ENCODE results near the gene JAGN1. TPM values are rescaled to one million over a fixed set of nuclear protein-coding genes. Genes with fewer than 3 reads are reported as not detected.

JAGN1 gene
- total RNA-seq, 1 experiment from 2014 or later, result 19.9 TPM

DNA sequence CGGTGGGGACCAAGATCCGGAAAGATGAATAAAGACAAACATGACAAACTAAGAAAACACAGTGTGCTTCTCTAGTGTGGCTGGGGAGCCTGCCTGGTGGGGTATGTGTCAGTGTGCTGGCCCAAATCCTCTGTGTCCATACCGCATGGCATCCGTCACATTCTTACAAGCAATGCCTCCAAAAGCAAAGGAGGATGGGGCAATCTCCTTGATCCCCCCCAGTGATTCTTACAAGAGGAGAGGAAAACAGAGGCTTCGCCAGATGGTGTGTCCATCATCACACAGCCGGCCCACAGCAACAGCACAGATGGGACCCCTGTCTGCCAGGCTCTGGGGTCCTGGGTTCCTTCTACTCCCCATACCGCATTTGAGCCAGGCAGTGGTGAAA is 25.9 kb downstream of the JAGN1 start:
- intact Hi-C loops (cut with micrococcal nuclease; ENCODE audit: unreplicated experiment), result no loop called here
- CTCF ChIA-PET, result no interaction called here
- no peak for ATAC-seq

DNA sequence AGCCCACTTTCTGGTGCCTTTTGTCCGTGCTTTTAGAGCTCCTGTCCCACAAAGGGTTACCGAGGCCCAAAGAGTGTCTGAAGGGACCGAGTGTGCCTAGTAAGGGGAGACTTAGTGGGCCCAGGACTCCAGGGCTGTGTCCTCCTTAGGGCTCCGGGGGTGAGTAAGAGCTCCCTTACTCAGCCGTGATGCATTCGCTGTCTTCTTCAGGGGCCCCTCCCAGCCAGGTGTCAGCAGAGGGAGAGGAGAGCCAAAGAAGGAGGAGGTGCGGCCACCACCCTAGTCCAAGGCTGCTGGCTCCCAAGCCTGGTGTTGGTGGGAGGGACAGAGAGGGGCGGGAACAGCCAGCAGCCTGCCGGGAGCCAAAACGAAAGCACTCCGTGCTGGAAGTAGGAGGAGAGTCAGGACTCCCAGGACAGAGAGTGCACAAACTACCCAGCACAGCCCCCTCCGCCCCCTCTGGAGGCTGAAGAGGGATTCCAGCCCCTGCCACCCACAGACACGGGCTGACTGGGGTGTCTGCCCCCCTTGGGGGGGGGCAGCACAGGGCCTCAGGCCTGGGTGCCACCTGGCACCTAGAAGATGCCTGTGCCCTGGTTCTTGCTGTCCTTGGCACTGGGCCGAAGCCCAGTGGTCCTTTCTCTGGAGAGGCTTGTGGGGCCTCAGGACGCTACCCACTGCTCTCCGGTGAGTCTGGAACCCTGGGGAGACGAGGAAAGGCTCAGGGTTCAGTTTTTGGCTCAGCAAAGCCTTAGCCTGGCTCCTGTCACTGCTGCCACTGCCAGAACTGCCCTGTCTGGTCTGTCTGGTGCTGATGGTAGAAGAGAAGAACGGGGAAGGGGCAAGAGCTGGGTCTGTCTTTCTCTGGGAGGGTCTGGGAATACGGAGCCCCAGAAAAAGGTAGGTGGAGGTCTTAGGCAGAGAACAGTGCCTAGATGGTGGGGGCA is 26.6 kb downstream of the JAGN1 start, which contains the start of gene IL17RC:
Gene IL17RC (plus strand): TSS at position 365 of the 947 bp plus-strand sequence. CDS start 218 bp downstream, at position 583.
- ChIA-PET CTCF (no interaction called here), POLR2A (interaction anchor here (0.6 kb wide), 1 partner anchor 25 kb away, joined by 3 read pairs; no protein-coding TSS in a partner anchor)
- DNase-seq (ENCODE audit: low read depth, low spot score), result no peak
- Histone ChIP-seq H3K4me3 (ENCODE audit: low read depth in 2 of 2, low read length in 2 of 2) (peak within 1 kb of the TSS; percentile 44 to 72), H3K9me3 (ENCODE audit: control insufficient read depth, insufficient read depth, low read depth, low read length) (no peaks in the 10 kb centered on the region), H3K27ac (ENCODE audit: low read length) (peak within 1 kb of the TSS; percentile 85), H3K36me3 (ENCODE audit: control insufficient read depth, insufficient read depth, low read length) (no peaks in the 10 kb centered on the region), H3K4me1 (ENCODE audit: control insufficient read depth, insufficient read depth, low read length) (peaks cover 25% of the 10 kb centered on the region), H3K27me3 (ENCODE audit: control insufficient read depth, insufficient read depth, low read length) (no peaks in the 10 kb centered on the region)
- TF ChIP-seq POLR2AphosphoS5 (IDR thresholded peaks at IDR 0.05; ENCODE audit: low read depth, low read length), result no peak; the same call in 1 of the 2 replicates
- TF ChIP-seq SIN3A (IDR thresholded peaks at IDR 0.05; ENCODE audit: borderline replicate concordance, insufficient read depth, low read depth, low read length), result no peak
- TF ChIP-seq, protein P1, sequence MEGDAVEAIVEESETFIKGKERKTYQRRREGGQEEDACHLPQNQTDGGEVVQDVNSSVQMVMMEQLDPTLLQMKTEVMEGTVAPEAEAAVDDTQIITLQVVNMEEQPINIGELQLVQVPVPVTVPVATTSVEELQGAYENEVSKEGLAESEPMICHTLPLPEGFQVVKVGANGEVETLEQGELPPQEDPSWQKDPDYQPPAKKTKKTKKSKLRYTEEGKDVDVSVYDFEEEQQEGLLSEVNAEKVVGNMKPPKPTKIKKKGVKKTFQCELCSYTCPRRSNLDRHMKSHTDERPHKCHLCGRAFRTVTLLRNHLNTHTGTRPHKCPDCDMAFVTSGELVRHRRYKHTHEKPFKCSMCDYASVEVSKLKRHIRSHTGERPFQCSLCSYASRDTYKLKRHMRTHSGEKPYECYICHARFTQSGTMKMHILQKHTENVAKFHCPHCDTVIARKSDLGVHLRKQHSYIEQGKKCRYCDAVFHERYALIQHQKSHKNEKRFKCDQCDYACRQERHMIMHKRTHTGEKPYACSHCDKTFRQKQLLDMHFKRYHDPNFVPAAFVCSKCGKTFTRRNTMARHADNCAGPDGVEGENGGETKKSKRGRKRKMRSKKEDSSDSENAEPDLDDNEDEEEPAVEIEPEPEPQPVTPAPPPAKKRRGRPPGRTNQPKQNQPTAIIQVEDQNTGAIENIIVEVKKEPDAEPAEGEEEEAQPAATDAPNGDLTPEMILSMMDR (IDR thresholded peaks at IDR 0.05), result no peak
- TF ChIP-seq, protein P2, sequence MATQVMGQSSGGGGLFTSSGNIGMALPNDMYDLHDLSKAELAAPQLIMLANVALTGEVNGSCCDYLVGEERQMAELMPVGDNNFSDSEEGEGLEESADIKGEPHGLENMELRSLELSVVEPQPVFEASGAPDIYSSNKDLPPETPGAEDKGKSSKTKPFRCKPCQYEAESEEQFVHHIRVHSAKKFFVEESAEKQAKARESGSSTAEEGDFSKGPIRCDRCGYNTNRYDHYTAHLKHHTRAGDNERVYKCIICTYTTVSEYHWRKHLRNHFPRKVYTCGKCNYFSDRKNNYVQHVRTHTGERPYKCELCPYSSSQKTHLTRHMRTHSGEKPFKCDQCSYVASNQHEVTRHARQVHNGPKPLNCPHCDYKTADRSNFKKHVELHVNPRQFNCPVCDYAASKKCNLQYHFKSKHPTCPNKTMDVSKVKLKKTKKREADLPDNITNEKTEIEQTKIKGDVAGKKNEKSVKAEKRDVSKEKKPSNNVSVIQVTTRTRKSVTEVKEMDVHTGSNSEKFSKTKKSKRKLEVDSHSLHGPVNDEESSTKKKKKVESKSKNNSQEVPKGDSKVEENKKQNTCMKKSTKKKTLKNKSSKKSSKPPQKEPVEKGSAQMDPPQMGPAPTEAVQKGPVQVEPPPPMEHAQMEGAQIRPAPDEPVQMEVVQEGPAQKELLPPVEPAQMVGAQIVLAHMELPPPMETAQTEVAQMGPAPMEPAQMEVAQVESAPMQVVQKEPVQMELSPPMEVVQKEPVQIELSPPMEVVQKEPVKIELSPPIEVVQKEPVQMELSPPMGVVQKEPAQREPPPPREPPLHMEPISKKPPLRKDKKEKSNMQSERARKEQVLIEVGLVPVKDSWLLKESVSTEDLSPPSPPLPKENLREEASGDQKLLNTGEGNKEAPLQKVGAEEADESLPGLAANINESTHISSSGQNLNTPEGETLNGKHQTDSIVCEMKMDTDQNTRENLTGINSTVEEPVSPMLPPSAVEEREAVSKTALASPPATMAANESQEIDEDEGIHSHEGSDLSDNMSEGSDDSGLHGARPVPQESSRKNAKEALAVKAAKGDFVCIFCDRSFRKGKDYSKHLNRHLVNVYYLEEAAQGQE (IDR thresholded peaks at IDR 0.05; ENCODE audit: insufficient read depth in 1 of 2, low read depth in 2 of 2, low read length in 1 of 2), result no peak
- no peak for TF ChIP-seq TCF7L2 (IDR thresholded peaks at IDR 0.05; ENCODE audit: low read depth, low read length)
- intact Hi-C loops (cut with micrococcal nuclease; ENCODE audit: unreplicated experiment) (no loop called here), in situ Hi-C loops (cut with HindIII; ENCODE audit: low pct_unique_long_range_greater_than_20kb, low sequenced_read_pairs) (no loop called here)
- TSS peak; percentile 83 for BruUV-seq (replicated peaks)
- ATAC-seq, result peak; percentile 87

More for the DNA sequence above, 25.9 kb downstream of the JAGN1 start:
- Histone ChIP-seq H3K4me1 (ENCODE audit: control insufficient read depth, insufficient read depth, low read length) (peaks cover 25% of the 10 kb centered on the region), H3K27me3 (ENCODE audit: control insufficient read depth, insufficient read depth, low read length) (no peaks in the 10 kb centered on the region), H3K4me3 (ENCODE audit: low read depth in 2 of 2, low read length in 2 of 2) (peak overlapping the region; percentile 44 to 72), H3K27ac (ENCODE audit: low read length) (peak overlapping the region; percentile 83), H3K9me3 (ENCODE audit: control insufficient read depth, insufficient read depth, low read depth, low read length) (no peaks in the 10 kb centered on the region), H3K36me3 (ENCODE audit: control insufficient read depth, insufficient read depth, low read length) (no peaks in the 10 kb centered on the region)
- in situ Hi-C loops (cut with HindIII; ENCODE audit: low pct_unique_long_range_greater_than_20kb, low sequenced_read_pairs), result no loop called here
- BruUV-seq (replicated peaks), result no TSS peak
- POLR2A ChIA-PET, result interaction anchor here (0.6 kb wide), 1 partner anchor 25 kb away, joined by 3 read pairs; no protein-coding TSS in a partner anchor
- TF ChIP-seq POLR2AphosphoS5 (IDR thresholded peaks at IDR 0.05; ENCODE audit: low read depth, low read length) (no peak), TCF7L2 (IDR thresholded peaks at IDR 0.05; ENCODE audit: low read depth, low read length) (no peak), SIN3A (IDR thresholded peaks at IDR 0.05; ENCODE audit: borderline replicate concordance, insufficient read depth, low read depth, low read length) (no peak)
- TF ChIP-seq, protein P2 (IDR thresholded peaks at IDR 0.05; ENCODE audit: insufficient read depth in 1 of 2, low read depth in 2 of 2, low read length in 1 of 2), result no peak
- TF ChIP-seq, protein P1 (IDR thresholded peaks at IDR 0.05), result no peak
- no peak for DNase-seq (ENCODE audit: low read depth, low spot score)
